OCI-LY1 (cell line): ENCODE data around the gene ARMC9.

Experiments
- H2AFZ ChIP-seq: fragments of 200-600 bp; sonication (generic), shearing (Covaris generic); 2 replicates; pipeline ENCODE4 v1.6.0; 2014; ENCODE audit warnings: antibody characterized with exemption, mild to moderate bottlenecking, low read length
- H3F3A ChIP-seq: fragments of 200-600 bp; sonication (generic), shearing (Covaris generic); 2 replicates; pipeline ENCODE4 v1.6.0; 2014; ENCODE audit warnings: mild to moderate bottlenecking, antibody characterized with exemption, low read length, moderate library complexity; ENCODE audit not compliant: insufficient read depth
- H3K27ac ChIP-seq: fragments of 200-600 bp; sonication (generic); 2 replicates; pipeline ENCODE4 v1.5.1; 2014; ENCODE audit warnings: low read length, mixed run types, mild to moderate bottlenecking, low read depth; ENCODE audit not compliant: poor library complexity, severe bottlenecking
- H3K27me3 ChIP-seq: fragments of 200-600 bp; sonication (generic); 2 replicates; pipeline ENCODE4 v1.6.0; 2014; ENCODE audit warnings: antibody characterized with exemption, mild to moderate bottlenecking, low read length, moderate library complexity; ENCODE audit not compliant: insufficient read depth
- H3K36me3 ChIP-seq: fragments of 200-600 bp; sonication (generic); 2 replicates; pipeline ENCODE4 v1.6.1; 2014; ENCODE audit warnings: mild to moderate bottlenecking, antibody characterized with exemption, low read length, moderate library complexity, mixed read lengths; ENCODE audit not compliant: insufficient read depth
- H3K4me1 ChIP-seq: fragments of 200-600 bp; sonication (generic); 2 replicates; pipeline ENCODE4 v1.5.1; 2014; ENCODE audit warnings: mild to moderate bottlenecking, low read length, moderate library complexity; ENCODE audit not compliant: insufficient read depth, severe bottlenecking
- H3K4me2 ChIP-seq: fragments of 200-600 bp; sonication (generic), shearing (Covaris generic); 2 replicates; pipeline ENCODE4 v1.6.1; 2014; ENCODE audit warnings: low read length
- H3K4me3 ChIP-seq: fragments of 200-600 bp; sonication (generic); 2 replicates; pipeline ENCODE4 v1.5.1; 2014; ENCODE audit warnings: low read length, low read depth, mild to moderate bottlenecking, mixed read lengths; ENCODE audit not compliant: poor library complexity, severe bottlenecking
- H3K79me2 ChIP-seq: fragments of 200-600 bp; shearing (Covaris generic); 2 replicates; pipeline ENCODE4 v1.6.1; 2016; ENCODE audit warnings: mixed run types, low read length, mixed read lengths; ENCODE audit not compliant: insufficient read depth
- H3K9ac ChIP-seq: fragments of 200-600 bp; sonication (generic), shearing (Covaris generic); 2 replicates; pipeline ENCODE4 v1.6.1; 2014; ENCODE audit warnings: mild to moderate bottlenecking, low read length, mixed read lengths
- H3K9me2 ChIP-seq: fragments of 200-600 bp; sonication (generic), shearing (Covaris generic); 2 replicates; pipeline ENCODE4 v1.6.1; 2014; ENCODE audit warnings: low read depth, mild to moderate bottlenecking, low read length, mixed read lengths
- H3K9me3 ChIP-seq: fragments of 200-600 bp; shearing (Covaris generic); 2 replicates; pipeline ENCODE4 v1.6.1; 2014; ENCODE audit warnings: low read length, mixed read lengths
- H4K20me1 ChIP-seq: fragments of 200-600 bp; sonication (generic), shearing (Covaris generic); 2 replicates; pipeline ENCODE4 v1.6.0; 2016; ENCODE audit warnings: mild to moderate bottlenecking, low read length; ENCODE audit not compliant: insufficient read depth
- CTCF ChIP-seq: fragments of 200-600 bp; sonication (generic), shearing (Covaris generic); IDR thresholded peaks from 2 replicates; pipeline ENCODE4 v1.5.1; 2017; ENCODE audit warnings: mild to moderate bottlenecking, antibody characterized with exemption, low read length, moderate library complexity, mixed read lengths
- EZH2 ChIP-seq: fragments of 200-600 bp; sonication (generic), shearing (Covaris generic); IDR thresholded peaks from 2 replicates; pipeline ENCODE4 v1.8.0; 2017; ENCODE audit warnings: borderline replicate concordance, mixed run types, mild to moderate bottlenecking, antibody characterized with exemption, low read length, moderate library complexity, mixed read lengths

The ARMC9 gene

DNA sequence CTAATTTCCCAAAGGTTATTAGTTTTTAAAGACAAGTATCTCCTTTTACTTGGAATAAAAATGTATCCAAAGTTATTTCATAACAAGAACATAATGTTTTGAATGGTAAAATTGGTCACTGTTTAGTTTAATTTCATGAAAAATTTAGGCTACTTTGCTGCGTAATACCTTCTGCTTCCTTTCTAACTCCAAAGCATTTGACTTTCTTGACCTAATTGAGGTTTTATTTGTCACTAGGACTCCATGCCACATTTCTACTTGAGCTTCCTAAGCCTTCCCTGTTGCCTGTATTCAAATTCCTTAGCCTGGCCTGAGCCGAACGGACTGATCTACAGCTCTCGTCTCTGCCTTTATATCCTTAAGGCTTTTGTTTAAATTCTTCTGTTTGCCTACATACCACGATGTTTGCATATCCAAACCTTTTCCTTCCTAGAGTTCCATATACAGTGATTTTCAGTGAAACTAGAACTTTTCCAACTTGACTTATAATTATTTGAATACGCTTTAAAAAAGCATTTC is 25.1 kb downstream of the ARMC9 start:
- Histone ChIP-seq H3K9me2 (no peaks in the 10 kb centered on the region), H3K9me3 (no peaks in the 10 kb centered on the region), H3K4me2 (no peak overlapping the region), H3K4me1 (peaks cover 29% of the 10 kb centered on the region), H3K27ac (no peak overlapping the region), H3F3A (0 out of 2 replicates have a peak, but pooled peaks cover 5% of the 10 kb centered on the region), H3K27me3 (no peaks in the 10 kb centered on the region), H3K79me2 (no peaks in the 10 kb centered on the region), H3K36me3 (peaks cover 3% of the 10 kb centered on the region; the same call in 1 of the 2 replicates), H3K4me3 (no peak overlapping the region), H4K20me1 (no peaks in the 10 kb centered on the region), H2AFZ (no peak overlapping the region), H3K9ac (no peak overlapping the region)
- TF ChIP-seq EZH2 (no peak), CTCF (no peak)

GRCh38 chr2:231227310-231228162 is 29.1 kb downstream of the ARMC9 start:
- peak overlapping the region; percentile 94 for H3K27ac ChIP-seq
- H3K36me3 ChIP-seq = no peaks in the 10 kb centered on the region
- H3K9me3 ChIP-seq = no peaks in the 10 kb centered on the region
- H4K20me1 ChIP-seq = no peaks in the 10 kb centered on the region
- H3K27me3 ChIP-seq = no peaks in the 10 kb centered on the region
- TF ChIP-seq CTCF (peak; percentile 87), EZH2 (no peak)
- H3F3A ChIP-seq = 0 out of 2 replicates have a peak, but pooled peaks cover 5% of the 10 kb centered on the region
- peak overlapping the region; percentile 53 for H3K9ac ChIP-seq
- H3K9me2 ChIP-seq = no peaks in the 10 kb centered on the region
- H3K79me2 ChIP-seq = no peaks in the 10 kb centered on the region
- H3K4me3 ChIP-seq = peak overlapping the region; percentile 10
- peak overlapping the region; percentile 50 for H3K4me2 ChIP-seq
- peak overlapping the region; percentile 47; the same call in 1 of the 2 replicates for H2AFZ ChIP-seq
- peaks cover 42% of the 10 kb centered on the region for H3K4me1 ChIP-seq

DNA sequence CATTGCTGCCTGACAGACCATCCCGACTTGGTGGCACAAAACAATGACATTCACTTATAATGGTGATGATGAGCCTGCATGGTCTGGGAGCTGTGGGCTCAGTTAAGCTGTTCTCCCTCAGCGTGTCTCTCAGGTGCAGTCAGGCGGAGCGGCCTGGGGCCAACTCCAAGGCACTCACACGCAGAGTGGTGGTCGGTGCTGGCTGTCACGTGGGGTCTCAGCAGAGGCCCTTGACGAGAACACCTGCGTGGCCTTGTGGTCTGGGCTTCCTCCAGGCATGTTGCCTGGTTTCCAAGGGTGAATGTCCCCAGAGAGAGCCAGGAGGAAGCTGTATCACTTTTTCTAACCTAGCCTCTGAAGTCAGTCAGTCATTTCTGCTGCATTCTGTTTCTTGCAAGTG is 29.8 kb downstream of the ARMC9 start:
- Histone ChIP-seq H3K9me3 (no peaks in the 10 kb centered on the region), H4K20me1 (no peaks in the 10 kb centered on the region), H2AFZ (no peak overlapping the region), H3K4me2 (peak overlapping the region; percentile 50), H3K9me2 (no peaks in the 10 kb centered on the region), H3K36me3 (no peaks in the 10 kb centered on the region), H3F3A (0 out of 2 replicates have a peak, but pooled peaks cover 5% of the 10 kb centered on the region), H3K4me1 (peaks cover 40% of the 10 kb centered on the region), H3K9ac (peak overlapping the region; percentile 53), H3K4me3 (peak overlapping the region; percentile 10), H3K27me3 (no peaks in the 10 kb centered on the region), H3K27ac (peak overlapping the region; percentile 94), H3K79me2 (no peaks in the 10 kb centered on the region)
- TF ChIP-seq CTCF (no peak), EZH2 (no peak)
